A549 (cell line): ENCODE measurements around the gene ADORA1. TPM values are rescaled to one million over a fixed set of nuclear protein-coding genes. Genes with fewer than 3 reads are reported as not detected.

ENCODE experiments used
- ATAC-seq, 2 experiments: fragments of 200-7000 bp in 1 of 2; fragments of >200 bp in 1 of 2; cut with Nextera tagmentation in 1 of 2; cut with Tn5 transposase in 1 of 2; 3 replicates each; pipeline versions ENCODE4 v1.8.0 to v1.9.1; 2018 to 2020; ENCODE audit warnings: mild to moderate bottlenecking in 1 of 2, moderate library complexity in 1 of 2
- CTCF ChIA-PET: fragments of 300-600 bp; sonication (Branson Sonifier 250); formaldehyde crosslinking; extraction: SDS; loops from one replicate; lab custom pipeline; 2021; ENCODE audit warnings: antibody characterized with exemption, inconsistent platforms; lab: Yijun Ruan, JAX
- POLR2A ChIA-PET: fragments of 350-600 bp; formaldehyde crosslinking; extraction: SDS; loops from one replicate; lab custom pipeline; 2021; ENCODE audit warnings: antibody characterized with exemption, inconsistent platforms; lab: Yijun Ruan, JAX
- DNase-seq, 2 experiments: peaks; one replicate each; pipeline versions ENCODE4 v3.0.0 to v3.0.0-alpha.2; 2011 to 2016; ENCODE audit warnings: low read depth in 1 of 2, low spot score in 1 of 2
- FAIRE-seq: peaks from 2 replicates; lab custom pipeline; 2011; peaks lifted over from hg19 to GRCh38; lab: Jason Lieb, UNC
- H3K27ac ChIP-seq, 2 experiments: fragments of >200 bp; sonication (Bioruptor Twin); formaldehyde crosslinking; 3 replicates each; pipeline ENCODE4 v1.5.1; 2016 to 2017
- H3K4me1 ChIP-seq: fragments of >200 bp; sonication (Bioruptor Twin); formaldehyde crosslinking; 3 replicates; pipeline ENCODE4 v1.6.1; 2016
- H3K4me2 ChIP-seq: fragments of >200 bp; sonication (Bioruptor Twin); formaldehyde crosslinking; 3 replicates; pipeline ENCODE4 v1.6.1; 2016
- H3K4me3 ChIP-seq: fragments of >200 bp; sonication (Bioruptor Twin); formaldehyde crosslinking; 3 replicates; pipeline ENCODE4 v1.5.1; 2016
- H3K9me3 ChIP-seq: fragments of >200 bp; sonication (Bioruptor Twin); formaldehyde crosslinking; 3 replicates; pipeline ENCODE4 v1.6.1; 2016
- CBX2 ChIP-seq: fragments of 200-600 bp; sonication (generic); IDR thresholded peaks from 2 replicates; pipeline ENCODE4 v1.6.1; 2016; ENCODE audit warnings: low read depth, mild to moderate bottlenecking, borderline replicate concordance
- CHD4 ChIP-seq: fragments of 200-600 bp; sonication (generic); IDR thresholded peaks from 2 replicates; pipeline ENCODE4 v1.6.1; 2016; ENCODE audit warnings: antibody characterized with exemption, mild to moderate bottlenecking, borderline replicate concordance
- EHF ChIP-seq: fragments of 250-450 bp; sonication (Bioruptor Pico); IDR thresholded peaks from 2 replicates; pipeline ENCODE4 v1.5.0; 2020; ENCODE audit warnings: mild to moderate bottlenecking
- ELK1 ChIP-seq: fragments of 150-350 bp; IDR thresholded peaks from 2 replicates; pipeline ENCODE4 v1.6.1; 2014; ENCODE audit warnings: low read depth, mild to moderate bottlenecking, low read length
- EP300 ChIP-seq, 2 experiments: fragments of >200 bp; sonication (Bioruptor Twin); formaldehyde crosslinking; IDR thresholded peaks; 2 replicates in 1 of 2; 3 replicates in 1 of 2; pipeline ENCODE4 v1.6.1; 2016 to 2017
- ESRRA ChIP-seq: fragments of 150-350 bp; IDR thresholded peaks from 2 replicates; pipeline ENCODE4 v1.6.1; 2014; ENCODE audit warnings: mild to moderate bottlenecking, low read length, borderline replicate concordance
- FOSL2 ChIP-seq, 2 experiments: fragments of 450-650 bp in 1 of 2; fragments of >200 bp in 1 of 2; sonication (Bioruptor Twin) in 1 of 2; formaldehyde crosslinking; IDR thresholded peaks; 2 replicates each; pipeline versions ENCODE4 v1.5.0 to v1.6.1; 2016 to 2020; ENCODE audit warnings: mild to moderate bottlenecking in 1 of 2, moderate library complexity in 1 of 2
- HES2 ChIP-seq: fragments of >200 bp; sonication (Bioruptor Twin); formaldehyde crosslinking; IDR thresholded peaks from 2 replicates; pipeline ENCODE4 v1.6.1; 2016
- HOXB13 ChIP-seq: fragments of 250-450 bp; sonication (Bioruptor Pico); IDR thresholded peaks from 2 replicates; pipeline ENCODE4 v1.5.0; 2020; ENCODE audit warnings: low read depth, mild to moderate bottlenecking, moderate library complexity
- HOXB5 ChIP-seq: fragments of 250-450 bp; sonication (Bioruptor Pico); IDR thresholded peaks from 2 replicates; pipeline ENCODE4 v1.5.0; 2020; ENCODE audit warnings: mild to moderate bottlenecking, moderate library complexity
- JUNB ChIP-seq: fragments of >200 bp; sonication (Bioruptor Twin); formaldehyde crosslinking; IDR thresholded peaks from 2 replicates; pipeline ENCODE4 v1.6.1; 2016
- KDM1A ChIP-seq: fragments of 200-600 bp; sonication (generic); IDR thresholded peaks from 2 replicates; pipeline ENCODE4 v1.6.1; 2016; ENCODE audit warnings: low read depth, mild to moderate bottlenecking
- MAX ChIP-seq: IDR thresholded peaks from 2 replicates; pipeline ENCODE4 v1.6.1; 2012
- MAZ ChIP-seq: fragments of 150-350 bp; IDR thresholded peaks from 2 replicates; pipeline ENCODE4 v1.6.1; 2014; ENCODE audit warnings: antibody characterized with exemption, low read depth, low read length, borderline replicate concordance
- MYC ChIP-seq: IDR thresholded peaks from 2 replicates; pipeline ENCODE4 v1.6.1; 2012; ENCODE audit warnings: mild to moderate bottlenecking, inconsistent platforms, low read length, improper control_type of control experiment, borderline replicate concordance
- NFE2L2 ChIP-seq: fragments of 150-350 bp; conservative IDR thresholded peaks from 2 replicates; pipeline ENCODE4 v1.6.1; 2014; ENCODE audit warnings: low read length
- PHF8 ChIP-seq: fragments of 200-600 bp; sonication (generic); IDR thresholded peaks from 2 replicates; pipeline ENCODE4 v1.6.1; 2016; ENCODE audit warnings: low read depth, mild to moderate bottlenecking, antibody characterized with exemption, moderate library complexity, borderline replicate concordance
- POLR2AphosphoS2 ChIP-seq: conservative IDR thresholded peaks from 2 replicates; pipeline ENCODE4 v1.6.1; 2012; ENCODE audit warnings: low read length, improper control_type of control experiment, inconsistent platforms
- RAD21 ChIP-seq, 2 experiments: fragments of >200 bp in 1 of 2; sonication (Bioruptor Twin) in 1 of 2; formaldehyde crosslinking in 1 of 2; IDR thresholded peaks in 1 of 2; conservative IDR thresholded peaks in 1 of 2; 2 replicates in 1 of 2; 3 replicates in 1 of 2; pipeline ENCODE4 v1.6.1; 2012 to 2018; ENCODE audit warnings: inconsistent platforms in 1 of 2
- RARB ChIP-seq: fragments of 250-450 bp; sonication (Bioruptor Pico); IDR thresholded peaks from 2 replicates; pipeline ENCODE4 v1.8.0; 2021; ENCODE audit warnings: mild to moderate bottlenecking, moderate library complexity
- RFX5 ChIP-seq: fragments of 450-650 bp; IDR thresholded peaks from 2 replicates; pipeline ENCODE4 v1.7.1; 2014; ENCODE audit warnings: antibody characterized with exemption, mild to moderate bottlenecking, moderate library complexity
- RNF2 ChIP-seq: fragments of 200-600 bp; sonication (generic); IDR thresholded peaks from 2 replicates; pipeline ENCODE4 v1.6.1; 2016; ENCODE audit warnings: low read depth, mild to moderate bottlenecking, antibody characterized with exemption, moderate library complexity, borderline replicate concordance
- SMC3 ChIP-seq: fragments of >200 bp; sonication (Bioruptor Twin); formaldehyde crosslinking; IDR thresholded peaks from 3 replicates; pipeline ENCODE4 v1.6.1; 2018; ENCODE audit warnings: inconsistent platforms
- ZC3H11A ChIP-seq: fragments of 450-650 bp; IDR thresholded peaks from 2 replicates; pipeline ENCODE4 v1.6.1; 2014; ENCODE audit warnings: antibody characterized with exemption, mild to moderate bottlenecking
- ZNF302 ChIP-seq: fragments of 250-450 bp; sonication (Bioruptor Pico); IDR thresholded peaks from 2 replicates; pipeline ENCODE4 v1.9.0; 2021; ENCODE audit warnings: inconsistent platforms, mild to moderate bottlenecking, moderate library complexity
- WGBS: methylation state at CpG from one replicate; pipeline ENCODE4 v1.1.6; 2017; ENCODE audit errors: missing lambda C conversion rate; 5-methylcytosine and 5-hydroxymethylcytosine counted together
- polyA plus RNA-seq, 4 experiments: library from polyadenylated mRNA; depleted of rRNA in 3 of 4; stranded (reverse); fragments of >200 nt; fragmentation: RNase III in 1 of 4; extraction: RNeasy Plus Mini Kit Qiagen cat#74134 plus additional on column Dnase treatment in 1 of 4; gene quantifications; 2 replicates in 3 of 4; 3 replicates in 1 of 4; pipeline ENCODE4 v1.2.3, GENCODE V29; 2011 to 2017

Gene ADORA1
- polyA plus RNA-seq, 2 of the 4 experiments (the other 2 are of a cell fraction), result 0.48 to 2.4 TPM

- Histone ChIP-seq H3K4me3 (no peak overlapping the region), H3K27ac (no peak overlapping the region), H3K9me3 (no peaks in the 10 kb centered on the region), H3K4me1 (peaks cover 13% of the 10 kb centered on the region; the same call in 2 of the 3 replicates), H3K4me2 (no peak overlapping the region)
- no peak for TF ChIP-seq EP300 (IDR thresholded peaks at IDR 0.05)
- no peak for TF ChIP-seq KDM1A
- no peak for TF ChIP-seq RAD21 (conservative IDR thresholded peaks at IDR 0.05 in 1 of 2, IDR thresholded peaks at IDR 0.05 in 1 of 2)
- no peak for TF ChIP-seq RARB (CRISPR knock-in tag)
- TF ChIP-seq SMC3, result no peak
- TF ChIP-seq HES2, result no peak
- no peak for TF ChIP-seq HOXB5 (CRISPR knock-in tag)
- TF ChIP-seq NFE2L2, result no peak
- TF ChIP-seq CHD4, result no peak
- no peak for TF ChIP-seq HOXB13 (CRISPR knock-in tag)
- TF ChIP-seq ELK1, result no peak
- no peak for TF ChIP-seq MYC
- TF ChIP-seq RNF2, result no peak
- no peak for TF ChIP-seq RFX5
- TF ChIP-seq ZNF302 (CRISPR knock-in tag), result no peak
- TF ChIP-seq POLR2AphosphoS2, result no peak
- no peak for TF ChIP-seq CBX2
- TF ChIP-seq ESRRA, result no peak
- TF ChIP-seq JUNB, result no peak
- DNase-seq (no peak), FAIRE-seq (no peak), ATAC-seq (no peak)
- 61% methylated on average over 3 of the region's 3 CpGs for WGBS
- CTCF ChIA-PET, result interaction anchor here (0.8 to 2.2 kb wide), 4 partner anchors 8 to 132 kb away, joined by 3 to 8 read pairs (median 6); no protein-coding TSS in a partner anchor
- POLR2A ChIA-PET, result no interaction called here
Observed at GRCh38 chr1:203138066-203138465, 10.5 kb downstream of the ADORA1 start.

- POLR2A ChIA-PET, result no interaction called here
- WGBS, result 69% methylated on average over 8 of the region's 8 CpGs
Observed at GRCh38 chr1:203139976-203140475, 12.5 kb downstream of the ADORA1 start.

More at GRCh38 chr1:203139976-203140475, 12.5 kb downstream of the ADORA1 start:
- CTCF ChIA-PET, result interaction anchor here (3.0 kb wide), 1 partner anchor 32 kb away, joined by 12 read pairs; no protein-coding TSS in a partner anchor
- H3K27ac ChIP-seq, result no peak overlapping the region
- TF ChIP-seq FOSL2 (IDR thresholded peaks at IDR 0.05) (no peak), FOSL2 (CRISPR knock-in tag; IDR thresholded peaks at IDR 0.05) (no peak), MAZ (no peak), CBX2 (no peak), ZC3H11A (no peak), PHF8 (no peak), MAX (no peak), EHF (CRISPR knock-in tag) (no peak), HOXB5 (CRISPR knock-in tag) (no peak)
- TF ChIP-seq, all 56 proteins: peak for 0
- peaks cover 9% of the 10 kb centered on the region; the same call in 2 of the 3 replicates for H3K4me1 ChIP-seq
- H3K4me3 ChIP-seq, result no peak overlapping the region
- ATAC-seq (no peak), DNase-seq (no peak), FAIRE-seq (no peak)
- no peak overlapping the region for H3K4me2 ChIP-seq
- H3K9me3 ChIP-seq, result no peaks in the 10 kb centered on the region
